GM19438 (cell line): Measurements from ENCODE around the gene ADCY10.
"Not testable (repeated sequence)": the region's sequence is repeated elsewhere in the genome, so short reads cannot be mapped to it uniquely, and the experiment has no call there.

Experiments used
- ATAC-seq: cut with Tn5 transposase; IDR thresholded peaks from one replicate; pipeline ENCODE4 v1.9.1; 2021; ENCODE audit warnings: low read depth; ENCODE audit not compliant: unreplicated experiment

Gene ADCY10

GRCh38 chr1:167887187-167887586 is 26.7 kb downstream of the ADCY10 start:
- not testable (repeated sequence) for ATAC-seq

GRCh38 chr1:167882376-167882775 is 31.6 kb downstream of the ADCY10 start:
- ATAC-seq: no peak

GRCh38 chr1:167881786-167882185 is 32.1 kb downstream of the ADCY10 start:
- no peak for ATAC-seq

GRCh38 chr1:167881069-167881468 is 32.9 kb downstream of the ADCY10 start:
- ATAC-seq: no peak

GRCh38 chr1:167880580-167881021 is 33.3 kb downstream of the ADCY10 start:
- no peak for ATAC-seq

- ATAC-seq: no peak
Measured at GRCh38 chr1:167879508-167879907, 34.4 kb downstream of the ADCY10 start.

GRCh38 chr1:167878372-167879160 is 35.4 kb downstream of the ADCY10 start:
- ATAC-seq: no peak

- ATAC-seq: no peak
Measured at GRCh38 chr1:167876597-167877175, 37.2 kb downstream of the ADCY10 start.

- ATAC-seq: no peak
Measured at GRCh38 chr1:167871331-167871730, 42.6 kb downstream of the ADCY10 start.

GRCh38 chr1:167869157-167870001 is 44.6 kb downstream of the ADCY10 start:
- not testable (repeated sequence) for ATAC-seq

GRCh38 chr1:167866739-167867414 is 47.1 kb downstream of the ADCY10 start:
- ATAC-seq: not testable (repeated sequence)

GRCh38 chr1:167866326-167866725 is 47.6 kb downstream of the ADCY10 start:
- ATAC-seq: not testable (repeated sequence)

- ATAC-seq: not testable (repeated sequence)
Measured at GRCh38 chr1:167865804-167866308, 48.1 kb downstream of the ADCY10 start.

GRCh38 chr1:167865193-167865592 is 48.7 kb downstream of the ADCY10 start:
- not testable (repeated sequence) for ATAC-seq

GRCh38 chr1:167864392-167865032 is 49.4 kb downstream of the ADCY10 start:
- ATAC-seq: no peak

- no peak for ATAC-seq
Measured at GRCh38 chr1:167863921-167864279, 50.0 kb downstream of the ADCY10 start.

GRCh38 chr1:167863191-167863920 is 50.6 kb downstream of the ADCY10 start:
- ATAC-seq: not testable (repeated sequence)

GRCh38 chr1:167862432-167863076 is 51.4 kb downstream of the ADCY10 start:
- ATAC-seq: no peak
